ENCODE results near the gene HDGF. TPM values are rescaled to one million over a fixed set of nuclear protein-coding genes. Genes with fewer than 3 reads are reported as not detected.

Gene HDGF
- total and polyA plus RNA-seq, 9 of the 15 experiments (the other 6 are each of a cell fraction or from before 2014, with no cell fraction given) = 38.8 to 601 (median 400) TPM

DNA sequence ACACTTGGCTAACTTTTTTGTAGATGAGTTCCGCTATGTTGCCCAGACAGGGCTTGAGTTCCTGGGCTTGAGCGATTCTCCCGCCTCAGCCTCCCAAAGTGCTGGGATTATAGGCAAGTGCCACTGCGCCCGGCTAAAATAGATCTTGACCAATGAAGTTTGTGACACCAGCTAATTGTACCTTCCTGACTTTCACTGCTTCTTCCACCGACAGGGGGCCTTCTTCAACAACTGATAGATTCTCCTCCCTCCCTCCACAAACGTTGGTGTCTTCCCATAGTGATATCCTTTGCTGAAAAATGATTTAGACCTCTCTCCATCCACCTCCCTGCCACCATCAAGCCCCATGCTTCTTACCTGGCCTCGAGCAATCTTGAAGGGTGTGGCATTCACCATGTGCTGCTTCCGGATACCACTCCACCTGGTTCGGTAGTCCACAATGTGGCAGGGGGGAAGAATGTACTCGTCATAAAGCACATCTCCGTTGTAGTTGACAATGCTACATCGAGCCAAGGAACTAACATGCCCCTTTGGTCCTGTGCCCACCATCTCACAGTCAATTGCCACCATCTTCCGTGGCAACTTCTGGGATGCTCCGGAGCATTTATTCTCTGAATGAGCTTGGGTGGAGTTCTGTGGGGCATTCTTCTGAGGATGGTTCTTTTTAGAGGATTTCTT, 24.8 kb downstream of the HDGF start (continued):
- TF ChIP-seq, protein P1, sequence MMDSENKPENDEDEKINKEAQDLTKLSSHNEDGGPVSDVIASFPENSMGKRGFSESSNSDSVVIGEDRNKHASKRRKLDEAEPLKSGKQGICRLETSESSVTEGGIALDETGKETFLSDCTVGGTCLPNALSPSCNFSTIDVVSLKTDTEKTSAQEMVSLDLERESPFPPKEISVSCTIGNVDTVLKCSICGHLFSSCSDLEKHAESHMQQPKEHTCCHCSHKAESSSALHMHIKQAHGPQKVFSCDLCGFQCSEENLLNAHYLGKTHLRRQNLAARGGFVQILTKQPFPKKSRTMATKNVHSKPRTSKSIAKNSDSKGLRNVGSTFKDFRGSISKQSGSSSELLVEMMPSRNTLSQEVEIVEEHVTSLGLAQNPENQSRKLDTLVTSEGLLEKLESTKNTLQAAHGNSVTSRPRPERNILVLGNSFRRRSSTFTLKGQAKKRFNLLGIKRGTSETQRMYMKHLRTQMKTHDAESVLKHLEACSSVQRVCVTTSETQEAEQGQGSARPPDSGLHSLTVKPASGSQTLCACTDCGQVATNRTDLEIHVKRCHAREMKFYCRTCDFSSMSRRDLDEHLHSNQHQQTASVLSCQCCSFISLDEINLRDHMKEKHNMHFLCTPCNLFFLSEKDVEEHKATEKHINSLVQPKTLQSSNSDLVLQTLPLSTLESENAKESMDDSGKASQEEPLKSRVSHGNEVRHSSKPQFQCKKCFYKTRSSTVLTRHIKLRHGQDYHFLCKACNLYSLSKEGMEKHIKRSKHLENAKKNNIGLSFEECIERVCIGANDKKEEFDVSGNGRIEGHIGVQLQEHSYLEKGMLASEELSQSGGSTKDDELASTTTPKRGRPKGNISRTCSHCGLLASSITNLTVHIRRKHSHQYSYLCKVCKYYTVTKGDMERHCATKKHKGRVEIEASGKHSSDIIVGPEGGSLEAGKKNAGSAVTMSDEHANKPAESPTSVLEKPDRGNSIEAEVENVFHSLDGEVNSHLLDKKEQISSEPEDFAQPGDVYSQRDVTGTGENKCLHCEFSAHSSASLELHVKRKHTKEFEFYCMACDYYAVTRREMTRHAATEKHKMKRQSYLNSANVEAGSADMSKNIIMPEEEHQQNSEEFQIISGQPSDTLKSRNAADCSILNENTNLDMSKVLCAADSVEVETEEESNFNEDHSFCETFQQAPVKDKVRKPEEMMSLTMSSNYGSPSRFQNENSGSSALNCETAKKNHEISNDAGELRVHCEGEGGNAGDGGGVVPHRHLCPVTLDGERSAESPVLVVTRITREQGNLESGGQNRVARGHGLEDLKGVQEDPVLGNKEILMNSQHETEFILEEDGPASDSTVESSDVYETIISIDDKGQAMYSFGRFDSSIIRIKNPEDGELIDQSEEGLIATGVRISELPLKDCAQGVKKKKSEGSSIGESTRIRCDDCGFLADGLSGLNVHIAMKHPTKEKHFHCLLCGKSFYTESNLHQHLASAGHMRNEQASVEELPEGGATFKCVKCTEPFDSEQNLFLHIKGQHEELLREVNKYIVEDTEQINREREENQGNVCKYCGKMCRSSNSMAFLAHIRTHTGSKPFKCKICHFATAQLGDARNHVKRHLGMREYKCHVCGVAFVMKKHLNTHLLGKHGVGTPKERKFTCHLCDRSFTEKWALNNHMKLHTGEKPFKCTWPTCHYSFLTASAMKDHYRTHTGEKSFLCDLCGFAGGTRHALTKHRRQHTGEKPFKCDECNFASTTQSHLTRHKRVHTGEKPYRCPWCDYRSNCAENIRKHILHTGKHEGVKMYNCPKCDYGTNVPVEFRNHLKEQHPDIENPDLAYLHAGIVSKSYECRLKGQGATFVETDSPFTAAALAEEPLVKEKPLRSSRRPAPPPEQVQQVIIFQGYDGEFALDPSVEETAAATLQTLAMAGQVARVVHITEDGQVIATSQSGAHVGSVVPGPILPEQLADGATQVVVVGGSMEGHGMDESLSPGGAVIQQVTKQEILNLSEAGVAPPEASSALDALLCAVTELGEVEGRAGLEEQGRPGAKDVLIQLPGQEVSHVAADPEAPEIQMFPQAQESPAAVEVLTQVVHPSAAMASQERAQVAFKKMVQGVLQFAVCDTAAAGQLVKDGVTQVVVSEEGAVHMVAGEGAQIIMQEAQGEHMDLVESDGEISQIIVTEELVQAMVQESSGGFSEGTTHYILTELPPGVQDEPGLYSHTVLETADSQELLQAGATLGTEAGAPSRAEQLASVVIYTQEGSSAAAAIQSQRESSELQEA (IDR thresholded peaks at IDR 0.05; ENCODE audit: low read depth) = no peak
- TF ChIP-seq ZNF140 (CRISPR knock-in tag; IDR thresholded peaks at IDR 0.05) (no peak), RBM25 (IDR thresholded peaks at IDR 0.05; ENCODE audit: low read depth, low read length, severe bottlenecking) (no peak), SIN3A (IDR thresholded peaks at IDR 0.05; ENCODE audit: borderline replicate concordance in 2 of 2, control insufficient read depth in 1 of 2, low read depth in 2 of 2, low read length in 2 of 2) (0 out of 4 replicates have a peak, but pooled peaks of 1 of the 2 experiments have one; percentile 15), KDM2B (CRISPR knock-in tag; IDR thresholded peaks at IDR 0.05) (no peak), XRCC4 (IDR thresholded peaks at IDR 0.05; ENCODE audit: extremely low read depth, insufficient read depth, insufficient read length) (no peak), ZNF232 (CRISPR knock-in tag; IDR thresholded peaks at IDR 0.05) (no peak), ETV5 (CRISPR knock-in tag; IDR thresholded peaks at IDR 0.05; ENCODE audit: low read depth) (0 out of 2 replicates have a peak, but pooled peaks have one; percentile 32), RCOR1 (IDR thresholded peaks at IDR 0.05; ENCODE audit: borderline replicate concordance in 1 of 2, low read depth in 2 of 2, low read length in 2 of 2) (peak in 1 of 2 experiments; percentile 67; a peak in 1 of 4 replicates), BACH1 (tag; IDR thresholded peaks at IDR 0.05) (no peak), MTA3 (IDR thresholded peaks at IDR 0.05; ENCODE audit: borderline replicate concordance) (no peak), ZNF584 (CRISPR knock-in tag; IDR thresholded peaks at IDR 0.05; ENCODE audit: low read depth) (no peak), CC2D1A (IDR thresholded peaks at IDR 0.05) (peak; percentile 73)
- TF ChIP-seq, protein P2, sequence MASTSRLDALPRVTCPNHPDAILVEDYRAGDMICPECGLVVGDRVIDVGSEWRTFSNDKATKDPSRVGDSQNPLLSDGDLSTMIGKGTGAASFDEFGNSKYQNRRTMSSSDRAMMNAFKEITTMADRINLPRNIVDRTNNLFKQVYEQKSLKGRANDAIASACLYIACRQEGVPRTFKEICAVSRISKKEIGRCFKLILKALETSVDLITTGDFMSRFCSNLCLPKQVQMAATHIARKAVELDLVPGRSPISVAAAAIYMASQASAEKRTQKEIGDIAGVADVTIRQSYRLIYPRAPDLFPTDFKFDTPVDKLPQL (IDR thresholded peaks at IDR 0.05; ENCODE audit: extremely low read depth, insufficient read length) = no peak
- TF ChIP-seq, protein P3, sequence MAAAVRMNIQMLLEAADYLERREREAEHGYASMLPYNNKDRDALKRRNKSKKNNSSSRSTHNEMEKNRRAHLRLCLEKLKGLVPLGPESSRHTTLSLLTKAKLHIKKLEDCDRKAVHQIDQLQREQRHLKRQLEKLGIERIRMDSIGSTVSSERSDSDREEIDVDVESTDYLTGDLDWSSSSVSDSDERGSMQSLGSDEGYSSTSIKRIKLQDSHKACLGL (CRISPR knock-in tag; IDR thresholded peaks at IDR 0.05; ENCODE audit: borderline replicate concordance, poor library complexity, severe bottlenecking) = no peak

Data from K562 (cell line).